ENCODE data around the gene TBL2.

DNA sequence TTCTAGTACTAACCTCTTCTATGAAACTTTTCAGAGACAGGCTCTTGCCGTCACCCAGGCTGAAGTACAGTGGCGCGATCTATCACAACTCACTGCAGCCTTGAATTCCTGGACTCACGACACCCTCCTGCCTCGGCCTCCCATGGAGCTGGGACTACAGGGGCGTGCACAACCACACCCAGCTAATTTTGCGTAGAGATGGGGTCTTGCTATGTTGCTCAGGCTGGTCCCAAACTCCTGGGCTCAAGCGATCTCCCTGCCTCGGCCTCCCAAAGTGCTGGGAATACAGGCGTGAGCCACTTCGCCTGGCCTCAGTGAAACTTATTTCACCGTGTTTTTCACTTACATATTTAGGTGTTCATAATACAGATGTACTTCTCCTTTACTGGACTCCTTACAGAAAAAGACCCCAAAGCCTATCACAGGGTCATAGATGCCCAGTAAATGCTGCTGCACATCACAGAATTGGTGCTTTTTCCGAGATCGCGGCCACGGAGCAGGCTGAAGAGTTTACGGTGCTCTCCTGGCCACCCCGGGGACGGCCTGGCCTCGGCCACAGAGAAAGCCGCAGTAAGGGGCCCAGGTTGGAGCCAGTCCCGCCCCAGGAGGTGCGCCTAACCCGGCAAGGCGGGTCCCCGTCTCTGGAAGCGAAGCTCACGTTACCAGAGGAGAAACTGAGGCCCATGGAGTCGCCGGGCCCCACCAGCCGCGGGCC is 595 bp downstream of the TBL2 start:
- TF ChIP-seq, protein P1, sequence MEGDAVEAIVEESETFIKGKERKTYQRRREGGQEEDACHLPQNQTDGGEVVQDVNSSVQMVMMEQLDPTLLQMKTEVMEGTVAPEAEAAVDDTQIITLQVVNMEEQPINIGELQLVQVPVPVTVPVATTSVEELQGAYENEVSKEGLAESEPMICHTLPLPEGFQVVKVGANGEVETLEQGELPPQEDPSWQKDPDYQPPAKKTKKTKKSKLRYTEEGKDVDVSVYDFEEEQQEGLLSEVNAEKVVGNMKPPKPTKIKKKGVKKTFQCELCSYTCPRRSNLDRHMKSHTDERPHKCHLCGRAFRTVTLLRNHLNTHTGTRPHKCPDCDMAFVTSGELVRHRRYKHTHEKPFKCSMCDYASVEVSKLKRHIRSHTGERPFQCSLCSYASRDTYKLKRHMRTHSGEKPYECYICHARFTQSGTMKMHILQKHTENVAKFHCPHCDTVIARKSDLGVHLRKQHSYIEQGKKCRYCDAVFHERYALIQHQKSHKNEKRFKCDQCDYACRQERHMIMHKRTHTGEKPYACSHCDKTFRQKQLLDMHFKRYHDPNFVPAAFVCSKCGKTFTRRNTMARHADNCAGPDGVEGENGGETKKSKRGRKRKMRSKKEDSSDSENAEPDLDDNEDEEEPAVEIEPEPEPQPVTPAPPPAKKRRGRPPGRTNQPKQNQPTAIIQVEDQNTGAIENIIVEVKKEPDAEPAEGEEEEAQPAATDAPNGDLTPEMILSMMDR (IDR thresholded peaks at IDR 0.05; ENCODE audit: borderline replicate concordance, extremely low read depth, low read length, poor library complexity, severe bottlenecking), result no peak
- TF ChIP-seq EZH2 (IDR thresholded peaks at IDR 0.05; ENCODE audit: borderline replicate concordance, low read depth, low read length, severe bottlenecking), result no peak

Data from DND-41 (cell line).